NCI-H748 treated with DMSO at 0.1 percent for 48 hours (cell line): Measurements from ENCODE around the gene PARD6G.

Experiments
- DNase-seq: peaks from one replicate; lab custom pipeline; 2025; lab: John Stamatoyannopoulos, UW

The PARD6G gene

GRCh38 chr18:80189531-80189865 lies 57.8 kb downstream of the PARD6G start:
- DNase-seq, result no peak

- no peak for DNase-seq
Measured at GRCh38 chr18:80188643-80189530, 58.4 kb downstream of the PARD6G start.

- DNase-seq, result no peak
Measured at GRCh38 chr18:80187956-80188642, 59.2 kb downstream of the PARD6G start.

DNA sequence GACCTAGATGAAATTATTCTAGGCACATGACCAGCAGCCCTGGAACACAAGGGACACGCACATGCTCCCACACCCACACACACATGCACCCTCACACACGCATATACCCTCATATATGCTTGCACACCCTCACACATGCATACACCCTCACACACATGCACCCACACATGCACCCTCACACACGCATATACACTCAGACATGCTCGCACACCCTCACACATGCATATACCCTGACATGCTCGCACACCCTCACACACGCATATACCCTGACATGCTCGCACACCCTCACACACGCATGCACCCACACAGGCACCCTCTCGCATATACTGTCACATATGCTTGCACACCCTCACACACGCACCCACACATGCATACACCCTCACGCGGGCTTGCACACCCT lies 61.8 kb downstream of the PARD6G start:
- DNase-seq, result no peak

DNA sequence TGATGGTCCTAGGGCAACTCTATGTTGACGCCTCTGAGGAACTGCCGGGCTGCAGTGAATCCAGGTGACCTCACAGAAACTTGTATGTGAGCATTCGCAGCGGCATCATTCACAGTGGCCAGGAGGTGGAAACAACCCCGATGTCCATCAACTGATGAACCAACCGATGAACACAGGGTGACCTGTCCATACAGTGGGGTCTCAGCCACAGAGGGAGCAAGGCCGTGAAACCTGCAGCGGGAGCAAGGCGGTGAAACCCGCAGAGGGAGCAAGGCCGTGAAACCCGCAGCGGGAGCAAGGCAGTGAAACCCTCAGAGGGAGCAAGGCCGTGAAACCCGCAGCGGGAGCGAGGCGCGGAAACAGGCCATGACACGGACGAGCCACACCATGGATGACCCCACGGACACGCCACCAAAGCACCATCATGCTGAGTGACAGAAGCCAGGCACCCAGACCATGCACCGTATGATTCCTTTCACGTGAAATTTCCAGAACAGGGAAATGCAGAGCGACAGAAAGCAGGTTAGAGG lies 63.0 kb downstream of the PARD6G start:
- no peak for DNase-seq

DNA sequence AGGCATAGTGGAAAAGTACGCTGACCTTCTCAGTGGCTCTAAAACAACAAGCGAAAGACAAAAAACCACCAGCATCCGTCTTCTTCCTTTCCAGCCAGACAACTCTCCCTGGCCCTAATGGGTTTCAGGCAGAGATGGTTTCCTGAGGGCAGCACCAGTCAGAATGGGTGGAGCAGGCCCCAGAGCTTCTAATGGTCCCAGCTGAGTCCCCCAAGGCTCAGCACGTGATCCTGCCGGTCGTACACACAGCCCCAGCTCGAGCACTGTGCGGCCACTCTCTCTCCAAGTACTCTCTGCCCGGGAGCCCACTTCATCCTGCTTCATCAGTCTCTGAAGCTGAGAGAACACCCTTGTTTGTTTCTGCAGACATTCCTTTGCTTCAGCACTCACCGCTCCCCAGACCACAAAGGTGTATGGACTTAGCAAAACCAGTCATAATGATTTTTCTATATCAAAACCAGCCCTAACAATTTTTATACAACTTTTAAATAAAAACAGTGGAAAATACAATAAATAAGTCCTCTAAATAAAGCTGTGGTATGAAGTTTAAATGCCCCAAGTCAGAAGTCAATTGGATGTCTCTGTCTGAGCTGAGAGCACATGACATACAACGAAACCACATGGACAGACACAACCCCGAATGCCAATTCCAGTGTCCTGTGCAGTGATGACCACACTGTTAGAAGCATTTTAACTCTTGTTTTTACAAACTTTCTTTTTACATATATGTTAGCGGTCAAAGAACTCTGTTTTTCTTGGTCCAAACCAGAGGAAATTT lies 63.9 kb downstream of the PARD6G start:
- no peak for DNase-seq

DNA sequence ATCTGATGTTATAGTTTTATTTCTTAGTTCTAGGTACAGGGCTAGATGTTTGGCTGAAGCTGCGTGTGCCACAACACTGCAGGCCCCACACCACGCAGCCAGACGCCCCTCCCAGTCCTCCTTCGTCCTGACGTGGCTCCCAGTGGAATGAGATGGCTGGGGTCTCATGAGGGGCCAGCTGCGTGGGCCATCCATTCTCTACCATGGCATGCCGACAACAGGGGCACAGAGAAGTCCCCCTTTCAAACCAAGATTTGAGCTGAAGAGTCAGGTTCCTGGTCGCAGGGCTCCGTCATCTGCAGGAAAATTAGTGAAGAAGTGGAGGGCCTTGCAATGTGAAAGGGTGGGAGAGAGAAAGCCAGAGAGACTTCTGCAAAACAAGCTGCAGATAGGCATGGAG lies 64.5 kb downstream of the PARD6G start:
- DNase-seq, result no peak

DNA sequence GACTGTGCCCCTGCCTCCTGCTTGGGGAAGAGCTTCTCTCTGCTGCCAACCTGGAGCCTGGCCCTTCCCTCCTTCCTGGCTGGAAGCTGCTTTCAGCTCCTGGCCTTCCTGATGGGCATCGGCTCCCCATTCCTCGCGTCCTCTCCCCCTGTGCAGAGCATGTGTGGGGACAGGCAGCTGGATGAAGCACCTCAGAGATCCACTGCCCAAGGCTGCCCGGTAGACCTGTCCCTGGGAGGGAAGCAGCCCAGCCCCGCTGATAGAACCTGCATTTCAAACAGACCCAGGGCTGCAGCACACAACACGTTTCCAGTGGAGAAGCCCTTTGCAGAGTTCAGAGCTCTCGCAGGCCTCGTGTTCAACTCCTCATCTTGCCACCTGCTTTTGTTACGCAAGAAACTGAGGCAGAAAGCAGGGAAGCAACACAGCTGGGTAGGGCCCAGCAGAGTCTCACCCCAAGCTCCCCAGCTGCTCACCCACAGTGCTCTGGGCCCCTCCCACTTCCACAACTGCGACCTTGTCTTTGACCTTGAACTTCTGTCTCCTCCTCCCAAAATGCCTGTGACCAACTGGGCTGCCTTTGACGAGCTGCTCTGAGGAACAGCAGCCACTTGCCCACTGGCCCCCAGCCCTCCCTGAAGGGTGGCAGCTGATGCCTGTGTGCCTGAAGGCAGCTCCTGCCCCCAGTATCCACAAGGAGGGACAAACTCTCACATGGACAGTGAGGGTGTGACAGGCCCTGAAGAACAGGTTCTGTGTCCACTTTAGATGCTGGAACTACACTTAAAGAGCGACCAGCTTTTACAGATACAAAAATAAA lies 65.5 kb downstream of the PARD6G start:
- no peak for DNase-seq

DNA sequence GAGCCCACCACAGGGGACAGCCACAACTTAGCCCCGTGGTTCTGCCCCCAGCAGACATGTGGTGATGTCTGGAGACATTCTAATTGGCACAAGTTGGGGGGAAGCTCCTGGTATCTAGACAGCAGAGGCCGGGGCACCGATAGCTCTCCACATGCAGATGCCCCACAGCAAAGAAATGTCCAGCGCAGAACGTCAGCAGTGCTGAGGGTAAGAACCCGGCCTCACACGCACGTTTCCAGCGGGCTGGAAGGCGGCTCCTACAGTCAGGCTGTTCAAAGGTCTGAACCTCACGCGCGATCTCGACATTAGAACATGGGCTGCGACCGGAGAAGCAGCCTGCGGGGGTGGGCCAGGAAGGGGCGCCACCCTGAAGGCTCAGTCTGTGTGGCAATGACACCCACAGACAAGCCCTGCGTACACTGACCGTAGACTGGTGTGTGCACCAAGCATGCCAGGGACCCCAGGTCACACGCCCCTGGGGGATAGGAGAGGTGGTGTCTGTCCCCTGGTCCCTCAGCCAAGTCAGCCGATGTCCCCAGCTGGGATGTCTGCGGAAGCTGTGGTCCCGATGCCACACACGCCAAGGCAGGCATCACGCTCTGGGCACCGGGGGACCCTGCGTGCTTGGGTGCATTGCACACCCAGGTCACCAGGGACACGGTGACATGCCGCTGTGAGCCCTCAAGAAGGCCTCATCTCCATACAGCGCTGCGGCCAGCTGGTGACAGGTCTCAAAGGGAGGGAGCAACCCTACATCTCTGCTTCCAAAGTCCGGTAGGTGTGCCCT lies 66.3 kb downstream of the PARD6G start:
- no peak for DNase-seq

DNA sequence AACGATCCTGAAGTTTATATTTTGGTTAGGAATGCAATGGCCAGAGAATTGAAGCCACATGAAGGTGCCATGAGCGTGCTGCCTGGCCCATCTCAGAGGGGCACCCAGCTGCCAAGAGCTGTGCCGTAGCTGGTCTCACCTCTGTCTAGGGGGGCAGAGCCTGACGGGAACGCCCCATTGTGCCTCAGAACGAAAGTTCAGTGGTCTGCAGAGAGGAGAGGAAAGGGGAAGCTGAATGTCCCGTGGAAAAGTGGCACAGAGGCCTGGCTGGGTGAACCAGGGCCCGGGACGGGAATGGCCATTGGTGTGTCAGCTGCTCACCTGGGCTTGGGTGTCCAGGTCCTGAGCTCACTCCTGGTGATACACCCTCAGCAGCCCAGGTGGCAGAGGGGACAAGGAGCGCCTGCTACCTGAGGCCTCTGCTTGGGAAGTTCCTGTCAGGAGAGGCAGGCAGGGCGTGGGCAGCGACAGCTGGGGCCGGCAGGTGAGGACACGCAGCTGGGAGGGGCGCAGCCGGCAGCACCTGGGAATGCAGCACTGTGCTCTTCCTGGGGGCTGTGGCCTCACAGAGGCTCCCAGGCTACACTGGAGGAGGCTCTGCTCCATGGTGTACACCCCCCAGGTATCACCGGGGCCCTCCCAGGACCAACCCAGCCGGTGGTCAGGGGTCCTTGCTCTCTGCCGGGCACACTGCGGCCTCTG lies 67.3 kb downstream of the PARD6G start:
- no peak for DNase-seq

DNA sequence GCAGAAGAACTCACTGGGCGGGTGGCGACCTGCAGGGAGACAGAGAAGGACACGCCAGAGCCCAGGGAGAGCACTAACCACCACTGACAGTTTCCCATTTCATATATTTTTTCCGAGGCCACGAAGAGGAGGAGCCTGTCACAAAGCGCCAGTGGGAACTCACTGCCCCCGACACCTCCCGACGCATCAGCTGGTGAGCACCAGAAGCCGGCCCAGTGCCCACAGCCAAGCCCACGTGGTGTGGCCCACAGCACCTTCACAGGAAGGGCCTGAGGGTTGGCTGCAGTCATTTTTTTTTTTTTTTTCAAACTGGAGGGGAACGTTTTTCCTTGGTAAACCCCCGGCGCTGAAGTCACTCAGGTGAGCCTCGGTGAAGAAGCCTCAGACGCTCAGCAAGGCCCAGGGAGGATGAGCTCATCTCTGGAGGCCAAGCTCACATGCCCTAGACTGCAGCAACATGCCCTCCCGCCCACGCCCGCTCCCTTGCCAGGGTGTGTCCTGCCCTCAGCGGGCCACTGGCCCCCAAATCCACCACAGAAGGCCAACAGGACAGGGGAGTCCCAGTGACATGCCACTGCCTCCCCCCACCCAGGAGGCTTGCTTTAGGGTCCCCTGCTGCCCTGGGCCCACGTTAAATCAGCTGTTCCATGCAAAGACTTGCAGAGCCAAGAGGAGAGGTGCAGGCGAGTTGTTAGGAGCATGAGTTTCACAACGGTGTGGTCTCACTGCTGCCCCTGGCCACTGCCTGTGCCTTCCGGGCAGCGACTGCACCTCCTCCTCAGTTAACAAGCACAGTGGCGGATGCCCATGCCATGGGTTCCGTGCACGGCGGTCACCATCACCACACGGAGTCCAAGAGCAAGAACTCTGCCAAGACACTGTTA lies 68.1 kb downstream of the PARD6G start:
- no peak for DNase-seq

GRCh38 chr18:80177128-80177527 lies 70.2 kb downstream of the PARD6G start:
- no peak for DNase-seq

DNA sequence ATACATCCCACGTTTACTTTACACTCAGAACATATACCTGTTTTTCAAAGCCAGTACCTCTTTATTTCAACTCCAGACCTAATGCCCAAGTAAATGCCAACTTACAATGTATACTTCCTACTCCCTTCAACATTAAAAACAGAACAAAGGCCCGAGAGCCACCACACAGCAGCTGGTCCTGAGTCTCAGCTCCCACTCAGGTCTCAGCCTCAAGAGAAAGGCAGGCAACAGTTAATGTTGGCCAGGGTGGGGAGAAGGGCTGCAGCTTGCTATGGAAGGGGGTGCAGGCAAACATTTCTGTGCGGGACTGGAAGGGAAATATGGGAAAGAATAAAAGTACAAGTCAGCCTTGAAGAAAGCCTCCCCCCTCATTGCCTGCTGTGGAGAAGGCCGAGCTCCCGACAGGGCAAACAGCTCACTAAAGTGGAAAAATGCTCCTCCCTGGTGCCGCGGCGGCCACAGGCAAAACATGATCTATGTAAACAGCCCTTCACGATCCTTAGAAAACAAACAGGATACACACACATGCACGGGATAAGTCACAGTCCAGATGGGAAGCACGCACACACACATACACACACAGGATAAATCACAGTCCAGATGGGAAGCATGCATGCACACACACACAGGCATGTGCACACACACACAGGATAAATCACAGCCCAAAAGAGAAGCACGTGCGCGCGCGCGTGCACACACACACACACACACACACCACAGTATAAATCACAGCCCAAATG lies 70.8 kb downstream of the PARD6G start:
- no peak for DNase-seq

DNA sequence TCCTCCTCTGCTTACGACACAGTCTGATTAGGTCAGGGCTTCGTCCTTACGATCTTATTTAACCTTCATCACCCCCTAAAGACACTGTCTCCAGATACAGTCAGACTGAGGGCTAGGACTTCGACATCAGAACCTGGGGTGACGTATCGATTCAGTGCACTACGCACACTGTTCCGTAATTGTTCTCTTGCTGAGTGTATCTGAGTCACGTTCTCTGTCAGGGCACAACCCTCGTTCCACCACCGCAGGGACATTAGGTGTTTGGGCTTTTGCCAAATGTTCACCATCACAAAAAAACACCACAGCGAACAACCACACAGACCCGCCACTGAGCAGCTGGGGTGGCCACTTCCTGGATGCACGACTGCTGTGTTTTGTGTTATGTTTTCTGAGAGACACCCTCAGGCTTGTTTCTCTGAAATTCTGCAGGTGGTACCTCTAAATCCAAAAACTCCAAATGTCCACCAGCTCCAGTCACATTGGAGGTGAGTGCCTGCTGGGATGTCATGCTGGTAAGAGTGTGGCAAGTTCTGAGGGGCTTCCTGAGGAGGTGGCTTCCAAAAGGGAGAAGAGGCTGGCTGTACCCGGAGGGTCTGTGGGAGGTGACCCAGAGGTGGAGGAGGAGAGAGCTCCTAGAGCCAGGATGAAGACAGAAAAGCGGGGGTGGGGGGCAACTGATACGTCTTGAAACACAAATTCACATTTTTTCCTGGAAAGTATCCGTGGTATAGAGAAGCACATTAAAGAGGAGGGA lies 71.7 kb downstream of the PARD6G start:
- no peak for DNase-seq

GRCh38 chr18:80173060-80173459 lies 74.3 kb downstream of the PARD6G start:
- no peak for DNase-seq

- no peak for DNase-seq
Measured at GRCh38 chr18:80172056-80172455, 75.3 kb downstream of the PARD6G start.

DNA sequence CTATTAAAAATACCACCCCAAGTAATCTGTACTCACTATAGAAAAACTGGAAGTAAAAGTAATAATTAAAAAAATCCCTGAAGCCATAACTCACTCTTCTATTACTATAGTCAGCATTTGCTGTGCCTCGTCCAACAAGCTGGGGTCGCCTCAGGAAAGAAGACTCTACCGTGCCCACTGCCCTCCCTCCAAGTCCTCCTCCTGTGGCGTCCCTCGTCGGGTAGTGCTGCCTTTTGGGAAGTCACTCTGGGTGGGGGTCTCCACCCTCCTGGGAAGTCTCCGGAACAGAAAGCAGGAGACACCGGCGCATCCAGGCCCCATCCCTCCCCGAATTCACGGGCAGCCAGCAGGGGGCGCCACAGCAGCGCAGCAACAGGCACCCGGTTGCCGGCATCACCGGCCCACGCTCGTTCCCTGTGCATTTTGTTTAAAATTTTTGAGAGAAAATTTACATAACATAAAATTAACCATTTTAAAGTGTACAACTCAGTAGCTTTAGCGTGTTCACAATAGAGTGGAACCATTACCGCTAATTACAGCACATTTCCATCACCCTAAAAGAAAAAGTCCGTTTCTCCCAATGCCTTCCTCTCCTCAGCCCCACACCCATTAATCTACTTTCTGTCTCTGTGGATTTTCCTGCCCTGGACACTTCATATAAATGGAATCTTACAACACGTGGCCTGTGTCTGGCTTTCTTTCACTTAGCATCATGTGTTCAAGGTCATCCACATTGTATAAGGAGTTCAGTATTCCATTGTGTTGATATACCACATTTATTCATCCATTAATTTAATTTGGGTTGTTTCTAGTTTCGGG lies 76.1 kb downstream of the PARD6G start:
- DNase-seq, result no peak
